ENCODE measurements around the gene HCN3. TPM values are rescaled to one million over a fixed set of nuclear protein-coding genes. Genes with fewer than 3 reads are reported as not detected.

The HCN3 gene
- total and polyA plus RNA-seq, 4 donors: 0.13 to 5.7 (median 2.4) TPM

GRCh38 chr1:155309423-155310021 is 32.3 kb downstream of the HCN3 start:
- intact Hi-C loops (cut with DNase I): loop anchor here in 1 of 2 donors (2.0 to 5.0 kb wide), 3 partner anchors 13 to 117 kb away; partner anchors contain the start of gene CLK2

GRCh38 chr1:155313261-155313660 is 36.0 kb downstream of the HCN3 start:
- no peak for ATAC-seq (ENCODE audit: low FRiP score)
- DNase-seq: no peak
- Histone ChIP-seq H3K4me3 (ENCODE audit: low read length in 2 of 2) (no peak overlapping the region), H3K27ac (ENCODE audit: low read depth in 1 of 2, low read length in 2 of 2) (no peak overlapping the region), H3K36me3 (ENCODE audit: control insufficient read depth in 1 of 2, insufficient read depth in 2 of 2, low read length in 1 of 2) (peaks cover 0 to 1% of the 10 kb centered on the region in 2 donors), H3K9me3 (ENCODE audit: control insufficient read depth, low read length) (no peaks in the 10 kb centered on the region), H3K27me3 (ENCODE audit: control insufficient read depth in 1 of 2, insufficient read depth in 2 of 2, low read length in 1 of 2) (no peaks in the 10 kb centered on the region), H3K4me1 (ENCODE audit: control insufficient read depth in 1 of 2, insufficient read depth in 2 of 2, low read length in 2 of 2) (peaks cover 0 to 1% of the 10 kb centered on the region in 2 donors)
- intact Hi-C loops (cut with DNase I): no loop called here
- 67 to 79% methylated on average over 8 of the region's 8 CpGs for WGBS, 2 donors

More at GRCh38 chr1:155309423-155310021, 32.3 kb downstream of the HCN3 start:
- peaks cover 0 to 1% of the 10 kb centered on the region in 2 donors for H3K36me3 ChIP-seq (ENCODE audit: control insufficient read depth in 1 of 2, insufficient read depth in 2 of 2, low read length in 1 of 2)
- WGBS, 2 donors: 7 to 8% methylated on average over 11 of the region's 11 CpGs
- H3K4me1 ChIP-seq (ENCODE audit: control insufficient read depth in 1 of 2, insufficient read depth in 2 of 2, low read length in 2 of 2): peaks cover 0 to 1% of the 10 kb centered on the region in 2 donors
- no peak for ATAC-seq (ENCODE audit: low FRiP score)
- DNase-seq: peak in 1 of 2 donors; percentile 84
- peak overlapping the region; percentile 50 to 53 for H3K4me3 ChIP-seq (ENCODE audit: low read length in 2 of 2)
- H3K9me3 ChIP-seq (ENCODE audit: control insufficient read depth, low read length): no peaks in the 10 kb centered on the region
- H3K27me3 ChIP-seq (ENCODE audit: control insufficient read depth in 1 of 2, insufficient read depth in 2 of 2, low read length in 1 of 2): no peaks in the 10 kb centered on the region
- H3K27ac ChIP-seq (ENCODE audit: low read depth in 1 of 2, low read length in 2 of 2): no peak overlapping the region

- Histone ChIP-seq H3K4me1 (ENCODE audit: control insufficient read depth in 1 of 2, insufficient read depth in 2 of 2, low read length in 2 of 2) (no peaks in the 10 kb centered on the region), H3K4me3 (ENCODE audit: low read length in 2 of 2) (no peak overlapping the region), H3K36me3 (ENCODE audit: control insufficient read depth in 1 of 2, insufficient read depth in 2 of 2, low read length in 1 of 2) (peaks cover 0 to 1% of the 10 kb centered on the region in 2 donors), H3K27me3 (ENCODE audit: control insufficient read depth in 1 of 2, insufficient read depth in 2 of 2, low read length in 1 of 2) (no peaks in the 10 kb centered on the region), H3K27ac (ENCODE audit: low read depth in 1 of 2, low read length in 2 of 2) (no peak overlapping the region), H3K9me3 (ENCODE audit: control insufficient read depth, low read length) (no peaks in the 10 kb centered on the region)
- ATAC-seq (ENCODE audit: low FRiP score) (no peak), DNase-seq (no peak)
- intact Hi-C loops (cut with DNase I): no loop called here
- 90 to 100% methylated on average over 3 of the region's 3 CpGs for whole genome bisulfite sequencing, 2 donors
Observed at GRCh38 chr1:155316922-155317321, 39.7 kb downstream of the HCN3 start.

GRCh38 chr1:155318082-155318481 is 40.8 kb downstream of the HCN3 start:
- H3K36me3 ChIP-seq (ENCODE audit: control insufficient read depth in 1 of 2, insufficient read depth in 2 of 2, low read length in 1 of 2): peaks cover 0 to 1% of the 10 kb centered on the region in 2 donors
- no peaks in the 10 kb centered on the region for H3K4me1 ChIP-seq (ENCODE audit: control insufficient read depth in 1 of 2, insufficient read depth in 2 of 2, low read length in 2 of 2)
- intact Hi-C loops (cut with DNase I): no loop called here
- WGBS, 2 donors: 91 to 92% methylated on average over 9 of the region's 9 CpGs
- H3K4me3 ChIP-seq (ENCODE audit: low read length in 2 of 2): no peak overlapping the region
- ATAC-seq (ENCODE audit: low FRiP score): no peak
- H3K9me3 ChIP-seq (ENCODE audit: control insufficient read depth, low read length): no peaks in the 10 kb centered on the region
- no peak overlapping the region for H3K27ac ChIP-seq (ENCODE audit: low read depth in 1 of 2, low read length in 2 of 2)
- H3K27me3 ChIP-seq (ENCODE audit: control insufficient read depth in 1 of 2, insufficient read depth in 2 of 2, low read length in 1 of 2): no peaks in the 10 kb centered on the region
- peak; percentile 15 to 26 for DNase-seq

- Histone ChIP-seq H3K27ac (ENCODE audit: low read depth in 1 of 2, low read length in 2 of 2) (no peak overlapping the region), H3K4me1 (ENCODE audit: control insufficient read depth in 1 of 2, insufficient read depth in 2 of 2, low read length in 2 of 2) (no peaks in the 10 kb centered on the region), H3K27me3 (ENCODE audit: control insufficient read depth in 1 of 2, insufficient read depth in 2 of 2, low read length in 1 of 2) (no peaks in the 10 kb centered on the region), H3K9me3 (ENCODE audit: control insufficient read depth, low read length) (no peaks in the 10 kb centered on the region), H3K4me3 (ENCODE audit: low read length in 2 of 2) (no peak overlapping the region), H3K36me3 (ENCODE audit: control insufficient read depth in 1 of 2, insufficient read depth in 2 of 2, low read length in 1 of 2) (no peaks in the 10 kb centered on the region)
- DNase-seq (peak; percentile 32 to 35), ATAC-seq (ENCODE audit: low FRiP score) (no peak)
- 80 to 81% methylated on average over 5 of the region's 5 CpGs for WGBS, 2 donors
- intact Hi-C loops (cut with DNase I): no loop called here
Observed at GRCh38 chr1:155319536-155319935, 42.3 kb downstream of the HCN3 start.

GRCh38 chr1:155320252-155320651 is 43.0 kb downstream of the HCN3 start:
- WGBS, 2 donors: 15 to 30% methylated on average over 11 of the region's 11 CpGs
- intact Hi-C loops (cut with DNase I): loop anchor here (5.0 kb wide), 4 partner anchors 58 to 128 kb away; partner anchors contain the start of genes MTX1 (in 1 of the 2), SCAMP3 (in 1 of the 2) and THBS3 (in 1 of the 2)
- ATAC-seq (ENCODE audit: low FRiP score): no peak

GRCh38 chr1:155320661-155321617 is 43.7 kb downstream of the HCN3 start, which contains the start of gene RUSC1:
TSS of gene RUSC1 (plus strand) at chr1:155320894. CDS start at chr1:155321774, 880 bp downstream.
- Histone ChIP-seq H3K27ac (ENCODE audit: low read depth in 1 of 2, low read length in 2 of 2) (peak within 1 kb of the TSS; percentile 10 to 60), H3K4me3 (ENCODE audit: low read length in 2 of 2) (peak within 1 kb of the TSS; percentile 27 to 50), H3K9me3 (ENCODE audit: control insufficient read depth, low read length) (no peaks in the 10 kb centered on the region), H3K4me1 (ENCODE audit: control insufficient read depth in 1 of 2, insufficient read depth in 2 of 2, low read length in 2 of 2) (no peaks in the 10 kb centered on the region), H3K36me3 (ENCODE audit: control insufficient read depth in 1 of 2, insufficient read depth in 2 of 2, low read length in 1 of 2) (no peaks in the 10 kb centered on the region), H3K27me3 (ENCODE audit: control insufficient read depth in 1 of 2, insufficient read depth in 2 of 2, low read length in 1 of 2) (no peaks in the 10 kb centered on the region)
- ATAC-seq (ENCODE audit: low FRiP score) (peak; percentile 71), DNase-seq (peak; percentile 91 to 95)
- intact Hi-C loops (cut with DNase I): loop anchor here (5.0 kb wide), 4 partner anchors 59 to 129 kb away; partner anchors contain the start of genes MTX1 (in 1 of the 2), SCAMP3 (in 1 of the 2) and THBS3 (in 1 of the 2)
- 3 to 5% methylated on average over 41 to 51 of the region's 51 CpGs for WGBS, 2 donors

More at GRCh38 chr1:155320252-155320651, 43.0 kb downstream of the HCN3 start:
- Histone ChIP-seq H3K36me3 (ENCODE audit: control insufficient read depth in 1 of 2, insufficient read depth in 2 of 2, low read length in 1 of 2) (no peaks in the 10 kb centered on the region), H3K4me1 (ENCODE audit: control insufficient read depth in 1 of 2, insufficient read depth in 2 of 2, low read length in 2 of 2) (no peaks in the 10 kb centered on the region), H3K27me3 (ENCODE audit: control insufficient read depth in 1 of 2, insufficient read depth in 2 of 2, low read length in 1 of 2) (no peaks in the 10 kb centered on the region), H3K9me3 (ENCODE audit: control insufficient read depth, low read length) (no peaks in the 10 kb centered on the region), H3K27ac (ENCODE audit: low read depth in 1 of 2, low read length in 2 of 2) (peak overlapping the region in 1 of 2 donors; percentile 49), H3K4me3 (ENCODE audit: low read length in 2 of 2) (peak overlapping the region; percentile 27 to 50)
- DNase-seq: peak in 1 of 2 donors; percentile 59
